HT-29 (cell line): ENCODE results near the gene FKBP15. TPM values are rescaled to one million over a fixed set of nuclear protein-coding genes. Genes with fewer than 3 reads are reported as not detected.

Experiments
- DNase-seq: peaks from one replicate; pipeline ENCODE4 v3.0.0-alpha.2; 2015; ENCODE audit warnings: low spot score
- total RNA-seq: library from RNA; depleted of rRNA; stranded (reverse); fragments of >200 nt; shearing (Covaris generic); gene quantifications from 2 replicates; pipeline ENCODE4 v1.2.3, GENCODE V29; 2014

The FKBP15 gene
- total RNA-seq, 1 experiment from 2014 or later: 16.0 TPM

DNA sequence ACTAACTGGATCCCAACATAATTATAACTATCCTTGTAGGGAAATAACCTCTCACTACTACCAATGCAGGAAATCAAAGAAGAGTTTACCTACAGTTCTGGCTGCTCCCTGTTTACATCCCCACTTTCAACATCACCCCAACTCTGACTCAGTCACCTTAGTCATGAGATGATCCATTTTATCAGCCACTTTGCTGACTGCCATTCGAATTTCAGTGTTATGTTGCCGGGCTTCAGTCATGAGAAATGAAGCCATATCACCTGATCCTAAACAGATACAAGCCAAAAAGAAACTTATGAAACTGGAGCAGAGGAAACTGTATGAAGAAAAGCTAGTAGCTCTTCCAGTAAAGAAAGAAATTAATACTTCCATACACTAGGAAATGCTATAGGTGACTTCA, 36.5 kb downstream of the FKBP15 start:
- no peak for DNase-seq

DNA sequence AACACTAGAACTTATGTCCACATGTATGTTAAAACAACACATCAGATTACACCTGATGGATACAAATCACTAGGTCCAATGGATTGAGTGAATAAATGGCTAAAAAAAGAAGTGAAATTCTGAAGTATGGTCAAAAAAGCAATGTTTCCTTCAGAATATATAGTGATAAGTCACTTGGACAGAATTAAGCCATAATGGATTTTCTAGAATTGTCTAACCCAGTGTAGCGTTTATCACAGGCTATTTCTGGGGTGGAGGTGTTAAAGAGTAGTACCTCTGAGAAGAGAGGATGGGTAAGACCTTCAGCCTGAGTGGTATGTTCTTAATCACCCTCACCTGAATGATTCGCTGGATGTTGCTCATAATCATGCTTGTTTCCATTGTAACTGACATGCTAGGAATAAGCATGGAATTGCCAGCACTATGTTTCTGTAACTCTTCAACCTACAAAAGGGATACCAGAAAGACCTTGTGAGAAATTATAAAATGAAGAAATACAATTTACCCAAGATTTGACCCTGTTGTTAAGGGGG, 37.1 kb downstream of the FKBP15 start:
- DNase-seq: no peak

DNA sequence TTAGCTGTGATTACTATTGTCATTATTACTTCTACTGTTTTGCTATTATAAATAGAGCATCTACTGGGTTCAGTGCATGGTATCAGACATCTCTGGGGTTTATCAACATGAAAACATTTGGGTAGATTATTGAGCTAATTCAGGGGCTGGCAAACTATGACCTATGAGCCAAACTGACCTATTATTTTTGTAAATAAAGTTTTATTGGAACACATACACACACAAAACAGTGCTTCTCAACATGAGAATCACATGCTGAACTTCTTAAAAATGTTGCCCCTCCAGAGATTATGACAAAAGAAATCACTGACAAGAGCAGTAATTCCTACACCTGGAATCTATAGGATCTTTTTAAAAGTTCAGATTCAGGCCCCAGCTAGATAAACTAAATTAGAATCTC, 39.9 kb downstream of the FKBP15 start:
- no peak for DNase-seq

DNA sequence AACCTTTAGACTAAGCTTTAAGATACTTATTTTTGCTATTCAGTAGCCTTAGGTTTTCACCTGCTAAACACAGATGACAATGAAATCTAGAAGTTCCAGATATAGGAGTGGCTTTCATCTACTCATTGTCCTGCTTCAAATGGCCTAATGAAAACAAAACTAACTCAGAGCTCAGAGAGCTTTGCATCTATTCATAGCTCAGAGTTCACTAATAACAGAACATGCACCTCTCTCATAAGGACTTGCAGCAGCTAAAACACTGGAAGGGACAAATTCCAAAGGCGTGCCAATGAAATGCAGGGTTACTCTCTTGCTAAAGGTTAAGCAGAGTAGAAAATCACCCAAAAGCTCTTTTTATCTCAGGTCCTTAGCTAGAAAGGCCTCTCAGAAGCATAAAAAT, 41.2 kb downstream of the FKBP15 start:
- no peak for DNase-seq

DNA sequence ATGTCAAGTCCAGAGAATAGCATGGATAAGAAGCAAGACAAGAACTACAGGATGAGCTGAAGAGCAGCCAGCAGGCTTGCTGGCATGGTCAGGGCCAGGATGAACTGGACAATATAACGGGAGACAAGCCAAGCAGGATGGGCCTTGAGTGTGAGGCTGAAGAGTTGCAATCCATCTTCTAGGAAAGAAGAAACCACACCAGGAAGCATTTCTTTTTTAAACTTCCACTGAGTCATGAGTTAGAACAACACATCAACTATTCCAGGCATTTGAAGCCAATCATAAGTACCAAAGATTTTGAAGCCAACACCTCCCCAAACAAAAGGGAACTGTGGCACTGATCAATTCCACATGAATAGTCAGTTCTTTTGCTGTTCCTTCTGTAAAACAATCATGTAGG, 43.0 kb downstream of the FKBP15 start:
- DNase-seq: no peak

DNA sequence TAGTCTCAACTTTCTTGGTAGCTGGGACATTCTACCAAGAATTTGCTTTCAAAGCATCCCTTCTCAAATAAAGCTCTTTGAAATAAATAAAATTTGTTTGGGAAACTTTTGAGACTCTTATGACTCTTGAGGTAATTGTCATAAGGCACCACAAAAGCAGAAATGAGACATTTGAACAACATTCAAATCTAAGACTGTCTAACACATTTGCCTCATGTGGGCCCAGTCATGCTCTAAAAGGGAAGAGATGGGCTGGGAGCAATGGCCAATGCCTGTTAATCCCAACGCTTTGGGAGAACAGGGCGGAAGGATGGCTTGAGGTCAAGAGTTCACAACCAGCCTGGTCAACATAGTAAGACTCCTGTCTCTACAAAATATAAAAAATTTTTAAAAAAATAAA, 43.8 kb downstream of the FKBP15 start:
- no peak for DNase-seq

DNA sequence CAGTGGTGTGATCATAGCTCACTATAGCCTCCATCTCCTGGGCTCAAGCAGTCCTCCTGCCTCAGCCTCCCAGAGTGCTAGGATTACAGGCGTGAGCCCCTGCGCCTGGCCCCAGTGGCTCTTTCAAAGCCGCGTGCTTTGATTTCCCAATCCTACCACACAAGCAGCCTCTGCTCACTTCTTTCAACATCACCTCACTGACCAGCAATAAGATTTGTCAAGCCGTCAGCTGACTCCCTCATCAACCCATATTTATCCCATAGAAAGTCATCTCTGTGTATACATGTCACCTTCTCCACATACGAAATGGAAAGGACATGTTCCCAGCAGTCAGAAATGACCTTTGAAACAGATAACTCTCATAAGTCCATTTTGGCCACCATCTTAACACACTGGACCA, 44.3 kb downstream of the FKBP15 start:
- DNase-seq: no peak

DNA sequence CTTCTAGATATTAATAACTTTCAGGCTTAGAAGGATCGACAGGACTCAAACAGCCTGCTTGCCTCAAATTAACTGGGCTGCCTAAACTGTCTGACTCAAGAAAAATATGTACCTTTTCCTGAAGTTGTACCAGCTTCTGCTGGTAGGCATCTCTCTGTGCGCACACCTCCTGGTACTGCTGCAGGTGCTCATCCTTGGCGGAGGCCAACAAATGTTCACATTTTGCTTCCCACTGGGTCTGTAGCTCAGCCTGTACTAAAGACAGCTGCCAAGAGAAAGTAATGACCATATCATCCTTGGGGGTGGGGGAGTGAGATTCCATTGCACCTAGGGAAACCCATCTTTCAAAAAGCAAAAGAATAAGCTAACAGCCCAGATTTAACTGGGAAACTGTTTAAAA, 47.7 kb downstream of the FKBP15 start:
- no peak for DNase-seq

DNA sequence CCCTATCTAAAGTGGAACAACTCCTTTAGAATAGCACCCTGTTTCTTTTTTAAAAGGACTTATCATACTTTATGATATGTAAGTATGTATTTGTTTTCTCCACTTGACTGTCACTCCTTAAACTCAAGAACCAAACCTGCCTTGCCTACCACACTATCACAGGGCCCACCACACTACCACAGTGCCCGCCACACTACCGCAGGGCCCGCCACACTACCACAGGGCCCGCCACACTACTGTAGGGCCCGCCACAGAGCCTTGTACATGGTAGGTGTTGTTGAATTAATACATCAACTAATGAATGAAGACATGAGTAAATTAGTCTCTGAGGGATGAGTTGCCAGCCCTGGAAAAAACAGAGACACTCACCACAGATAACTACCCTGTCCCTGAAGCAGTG, 52.3 kb downstream of the FKBP15 start:
- no peak for DNase-seq

DNA sequence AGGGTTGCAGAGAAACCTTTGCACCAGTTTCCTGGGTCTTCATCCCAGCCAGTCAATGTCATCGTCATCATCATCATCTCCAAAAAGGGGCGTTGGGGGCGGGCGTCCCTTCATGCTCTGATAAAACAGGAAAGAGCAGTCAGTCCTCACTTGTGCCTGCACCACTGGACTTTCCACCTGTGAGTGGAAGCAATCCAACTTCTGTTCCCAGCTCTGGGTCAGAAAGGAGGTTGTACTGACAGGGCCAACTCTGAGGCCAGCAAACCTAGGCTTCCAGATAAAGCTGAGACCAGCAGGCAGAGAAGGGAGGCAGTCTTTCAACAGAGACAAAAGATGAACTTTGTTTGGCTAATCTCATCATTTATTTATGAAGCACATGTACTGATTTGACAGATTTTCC, 55.0 kb downstream of the FKBP15 start:
- no peak for DNase-seq

DNA sequence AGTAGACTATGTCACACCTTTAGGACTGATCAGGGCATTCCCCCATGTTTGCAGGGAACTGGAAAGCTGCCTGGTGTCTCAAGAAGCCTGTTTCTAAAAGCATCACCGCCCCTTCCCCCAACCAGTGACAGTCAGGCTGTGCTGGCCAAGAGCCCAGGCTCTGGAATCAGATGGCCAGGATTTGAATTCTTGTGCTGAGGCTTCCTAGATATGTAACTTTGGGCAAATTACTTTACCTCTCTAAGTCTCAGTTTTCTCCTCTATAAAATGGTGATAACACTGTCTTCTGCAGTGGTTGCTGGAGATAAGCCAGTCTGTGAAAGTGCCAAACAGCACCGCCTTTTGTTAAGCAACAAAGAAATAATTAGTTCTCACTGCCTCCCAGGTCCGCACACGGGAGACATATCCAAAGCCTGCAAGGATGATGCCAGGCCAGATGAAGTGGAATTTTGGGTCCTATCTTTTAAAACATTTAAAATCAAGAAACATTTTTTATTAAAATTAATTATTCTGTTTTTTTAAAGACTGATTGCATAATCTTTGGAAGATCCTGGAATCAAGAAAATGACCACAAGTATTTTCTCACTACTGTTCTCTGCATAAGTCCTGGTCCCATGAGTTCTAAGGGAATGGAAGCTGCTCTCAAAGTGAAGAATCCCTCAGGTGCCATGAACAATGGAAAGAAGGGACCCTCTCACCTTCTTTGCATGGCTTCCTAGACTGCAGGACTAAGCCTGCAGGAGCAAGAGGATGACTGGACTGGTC, 56.4 kb downstream of the FKBP15 start:
- no peak for DNase-seq

DNA sequence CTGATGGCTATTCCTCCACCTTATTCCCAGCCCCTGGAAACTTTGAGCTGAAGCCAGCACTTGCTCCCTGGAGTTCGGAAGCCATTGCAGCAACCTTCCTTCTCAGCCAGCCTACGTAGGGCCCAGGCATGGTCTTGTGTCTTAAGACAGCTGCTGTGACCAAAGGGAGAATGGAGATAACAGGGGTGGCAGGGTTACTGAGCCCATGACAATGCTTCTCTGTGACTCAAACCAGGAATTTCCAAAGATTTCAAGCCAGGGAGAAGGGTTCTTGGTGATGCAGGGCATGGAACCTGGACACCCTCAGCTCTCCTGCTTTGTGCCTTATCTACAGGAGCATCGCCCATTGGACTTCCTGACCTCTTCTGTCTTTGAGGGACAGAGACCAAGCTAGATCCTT, 58.1 kb downstream of the FKBP15 start:
- DNase-seq: no peak

DNA sequence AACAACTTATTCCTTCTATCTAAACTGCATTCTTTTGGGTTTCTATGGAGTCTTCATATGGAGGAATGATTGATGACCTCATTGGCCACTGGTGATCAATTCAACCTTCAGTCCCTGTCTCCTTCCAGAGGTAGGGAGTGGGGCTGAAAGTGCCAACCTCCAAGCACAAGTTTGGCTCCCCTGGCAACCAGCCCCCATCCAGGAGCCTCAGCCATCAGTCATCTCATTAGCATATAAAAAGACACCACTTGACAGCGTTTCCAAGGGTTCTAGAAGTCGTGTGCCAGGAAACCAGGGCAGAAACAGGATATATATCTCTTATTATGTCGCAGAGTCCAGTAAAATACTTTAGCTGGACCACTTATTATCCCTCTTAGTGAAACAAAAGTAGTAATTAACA, 60.5 kb downstream of the FKBP15 start:
- DNase-seq: no peak

DNA sequence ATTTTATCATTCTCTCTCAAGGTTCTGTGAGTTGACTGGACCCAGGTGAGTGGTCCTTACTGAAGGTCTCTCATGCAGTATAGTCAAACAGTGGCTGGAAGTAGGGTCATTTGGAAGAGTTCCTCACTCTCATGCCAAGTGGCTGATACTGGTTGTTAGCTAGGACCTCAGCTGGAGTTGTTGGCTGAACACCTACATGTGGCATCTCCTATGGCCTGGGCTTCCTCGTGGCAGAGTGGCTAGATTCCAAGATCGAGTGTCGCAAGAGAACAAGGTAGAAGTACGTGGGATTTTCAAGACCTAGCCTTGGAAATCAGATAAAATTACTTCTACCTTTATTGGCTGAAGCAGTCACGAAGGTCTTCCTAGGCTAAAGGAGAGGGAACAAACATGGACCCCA, 62.6 kb downstream of the FKBP15 start:
- DNase-seq: no peak

DNA sequence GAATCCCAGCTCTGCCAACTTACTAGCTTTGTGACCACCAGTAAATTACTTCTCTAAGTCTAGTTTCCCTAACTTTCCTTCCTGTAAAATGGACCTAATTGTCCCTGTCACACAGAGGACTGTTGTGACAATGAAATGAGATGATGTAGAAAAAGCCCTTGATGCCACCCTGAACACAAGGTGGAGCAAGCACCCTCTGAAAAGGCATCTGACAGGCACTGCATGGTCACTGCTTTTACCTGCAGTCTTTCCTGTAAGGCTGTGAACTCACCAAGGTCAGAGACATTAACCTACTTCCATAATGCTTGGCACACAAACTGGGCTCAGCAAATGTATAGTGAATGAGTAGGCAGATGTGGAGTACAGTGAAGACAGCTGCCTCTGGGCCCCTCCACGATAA, 64.2 kb downstream of the FKBP15 start:
- no peak for DNase-seq

DNA sequence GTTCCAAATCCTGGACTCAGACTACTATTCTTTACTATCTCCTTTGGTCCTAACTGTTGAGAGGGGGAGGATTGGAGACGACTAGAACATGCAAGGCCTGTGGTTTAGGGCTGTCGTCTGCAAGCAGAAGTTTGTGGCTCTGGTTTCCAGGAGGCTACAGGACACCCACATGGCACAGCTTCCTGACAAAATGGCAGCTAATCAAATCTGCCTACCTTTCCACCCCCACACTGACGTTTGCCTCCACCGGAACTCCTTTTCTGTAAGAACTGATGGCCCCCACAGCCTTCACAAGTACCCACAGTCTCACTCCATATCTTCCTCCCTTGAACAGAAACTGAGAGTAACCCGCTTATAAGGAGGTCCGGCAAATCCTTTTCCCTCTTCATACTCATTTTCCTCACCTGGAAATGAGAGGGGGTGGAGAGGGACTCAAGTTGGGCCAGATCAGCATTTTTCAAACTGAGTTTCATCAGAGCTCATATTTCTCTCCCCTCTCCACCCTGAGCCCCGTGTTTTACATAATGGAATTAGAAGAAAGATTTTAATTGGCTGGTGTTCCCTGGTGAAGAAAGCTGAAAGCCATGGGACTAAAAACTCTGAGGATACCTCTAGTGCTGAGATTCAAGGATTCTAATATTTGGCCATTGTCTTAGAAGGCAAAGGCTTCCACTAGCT, 65.0 kb downstream of the FKBP15 start:
- no peak for DNase-seq

DNA sequence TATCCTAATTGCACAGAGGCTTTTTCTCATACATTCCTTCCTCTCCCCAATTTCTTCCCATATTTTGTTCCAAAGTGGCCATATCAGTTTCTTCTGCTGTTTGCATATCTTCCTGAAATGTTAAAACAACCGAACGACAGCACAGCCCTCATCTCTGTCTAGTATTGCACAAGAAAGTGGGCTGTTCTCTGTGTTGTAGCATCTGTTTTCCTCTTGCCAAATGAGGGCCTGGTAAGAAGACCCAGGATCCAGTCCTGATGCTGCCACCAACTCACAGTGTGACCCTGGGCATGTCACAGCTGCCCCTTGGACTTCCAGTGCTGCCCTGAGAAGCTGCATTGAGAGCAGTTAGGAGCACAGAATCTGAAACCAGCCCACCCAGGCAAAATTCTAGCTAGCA, 66.1 kb downstream of the FKBP15 start:
- no peak for DNase-seq

DNA sequence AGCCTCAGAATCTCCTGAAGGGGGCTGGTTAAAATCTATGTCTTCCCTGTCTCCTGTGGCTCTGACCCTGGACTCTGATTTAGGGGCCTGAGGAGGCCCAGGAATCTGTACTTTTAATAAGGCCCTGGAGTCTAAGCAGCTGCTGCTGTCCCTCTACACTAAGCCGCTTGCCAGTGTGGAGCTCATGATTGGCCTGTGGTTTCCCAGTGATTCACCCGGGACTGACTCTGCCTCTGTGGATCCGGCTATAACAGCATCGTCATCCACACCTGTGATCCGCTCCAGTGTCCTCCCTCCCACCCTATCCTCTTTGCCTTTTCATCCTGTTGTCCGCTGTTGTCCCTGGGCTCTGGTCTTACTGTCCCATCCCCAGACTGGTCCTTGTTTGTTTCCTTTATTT, 66.6 kb downstream of the FKBP15 start:
- DNase-seq: no peak

DNA sequence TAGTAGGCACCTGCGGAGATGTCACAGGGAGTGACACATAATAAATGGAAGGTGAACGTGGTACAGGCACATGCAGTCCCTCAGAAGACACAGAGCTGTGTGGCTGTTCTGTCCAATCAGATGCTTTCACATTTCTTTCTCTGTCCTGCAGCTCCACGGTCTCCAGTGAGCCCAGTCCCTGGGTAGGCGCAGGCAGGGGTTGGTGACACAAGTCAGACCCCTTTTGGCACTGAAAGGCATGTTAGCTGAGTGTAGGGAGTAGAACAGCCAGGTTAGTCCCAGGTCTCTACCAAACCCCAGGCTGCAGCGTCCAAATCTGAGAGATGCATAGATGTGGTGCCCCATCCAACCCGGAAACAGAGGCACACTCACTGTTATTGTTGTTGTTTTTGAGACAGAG, 67.5 kb downstream of the FKBP15 start:
- DNase-seq: no peak

DNA sequence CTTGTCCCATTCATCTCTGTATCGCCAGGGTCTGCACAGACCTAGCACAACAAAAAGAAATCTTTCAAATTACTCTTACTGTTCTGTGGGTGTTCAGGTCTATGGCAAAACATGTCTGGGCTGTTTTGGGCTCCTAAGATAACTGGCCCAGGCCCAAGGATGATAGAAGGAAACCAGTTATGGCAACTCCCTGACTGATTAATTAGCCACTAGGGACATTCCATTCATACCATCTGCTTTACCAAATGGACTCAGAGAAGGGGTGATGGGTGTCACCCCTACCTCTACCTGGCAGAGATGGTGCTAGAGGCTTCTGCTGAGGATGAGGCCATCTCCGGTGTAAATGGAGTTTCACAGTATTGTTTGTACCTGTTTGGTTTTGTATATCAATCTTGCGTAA, 68.4 kb downstream of the FKBP15 start:
- DNase-seq: no peak

DNA sequence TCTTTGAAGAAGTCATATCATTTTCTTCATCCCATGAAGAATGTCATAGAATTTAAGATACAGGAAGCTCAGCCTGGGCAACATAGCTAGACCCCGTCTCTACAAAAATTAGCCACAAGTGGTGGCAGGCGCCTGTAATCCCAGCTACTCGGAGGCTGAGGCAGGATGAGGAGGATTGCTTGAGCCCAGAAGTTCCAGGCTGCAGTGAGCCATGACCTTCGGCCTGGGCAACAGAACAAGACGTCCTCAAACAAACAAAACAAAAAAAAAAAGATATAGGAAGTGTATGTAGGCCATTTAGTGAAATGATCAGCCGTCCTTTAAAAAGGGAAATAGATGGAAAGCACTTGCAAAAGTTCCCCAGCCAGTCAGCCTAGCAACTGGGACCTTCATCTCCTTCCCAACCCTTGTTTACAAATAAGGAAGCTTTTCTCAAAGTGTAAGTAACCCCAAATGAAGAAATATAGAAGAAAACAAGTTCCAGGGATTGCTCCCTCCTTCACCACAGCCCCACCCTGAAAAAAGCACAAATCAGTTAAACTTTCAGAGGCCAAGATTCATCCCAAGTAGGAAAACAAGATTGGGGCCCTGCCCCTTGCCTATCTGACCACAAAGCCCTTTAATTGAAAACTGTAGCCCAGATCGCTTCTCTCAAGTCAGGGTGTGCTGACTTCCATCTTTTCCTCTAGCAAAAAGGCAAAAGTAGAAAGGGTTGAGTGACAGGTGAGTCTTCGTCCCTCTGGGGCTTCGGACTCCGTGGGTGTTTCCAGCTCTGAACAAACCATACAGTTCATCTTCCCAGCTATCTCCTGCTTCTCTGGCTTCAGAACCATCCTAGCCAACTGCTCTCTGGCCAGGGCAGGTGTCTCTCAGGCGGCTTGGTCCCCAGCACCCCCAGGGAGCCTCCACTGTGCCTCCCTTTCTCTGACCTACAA, 69.1 kb downstream of the FKBP15 start:
- no peak for DNase-seq
